Thyroid gland (tissue), 4 donors: Measurements from ENCODE around the gene MYH10.

ENCODE experiments used
- POLR2A ChIP-seq, 2 donors: fragments of 450-650 bp; IDR thresholded peaks; one replicate each; pipeline ENCODE4 v1.6.1; 2017; ENCODE audit warnings: antibody characterized with exemption in 2 of 2, mild to moderate bottlenecking in 2 of 2, moderate library complexity in 1 of 2
- TF ChIP-seq, protein P1 (sequence below), 6 experiments: fragments of 200-600 bp in 3 of 6; fragments of 450-650 bp in 3 of 6; sonication (generic) in 3 of 6; IDR thresholded peaks; one replicate each; pipeline ENCODE4 v1.5.1; 2016 to 2019; ENCODE audit warnings: antibody characterized with exemption in 6 of 6, mild to moderate bottlenecking in 2 of 6, inconsistent platforms in 1 of 6, moderate library complexity in 1 of 6

DNA sequence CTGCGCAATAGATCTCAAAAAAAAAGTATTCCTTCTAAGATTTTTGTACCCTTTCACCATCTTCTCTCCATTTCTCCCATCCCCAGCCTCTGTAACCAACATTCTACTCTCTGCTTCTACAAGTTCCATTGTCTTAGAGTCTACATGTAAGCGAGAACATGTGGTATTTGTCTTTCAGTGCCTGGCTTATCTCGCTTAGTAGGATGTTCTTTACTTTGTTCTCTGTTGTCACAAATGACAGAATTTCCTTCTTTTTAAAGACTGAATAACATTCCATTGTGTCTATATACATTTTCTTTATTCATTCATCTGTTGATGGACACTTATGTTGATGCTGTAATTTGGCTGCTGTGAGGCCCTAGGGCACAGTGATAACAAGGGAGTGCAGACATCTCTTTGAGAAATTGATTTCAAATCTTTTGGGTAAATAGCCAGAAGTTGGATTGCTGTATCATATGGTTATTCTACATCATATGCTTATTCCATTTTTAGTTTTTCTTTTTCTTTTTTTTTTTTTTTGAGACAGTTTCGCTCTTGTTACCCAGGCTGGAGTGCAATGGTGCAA lies 37.7 kb upstream of the MYH10 start:
- no peak for TF ChIP-seq POLR2A (IDR thresholded peaks at IDR 0.05)
- TF ChIP-seq, protein P1, sequence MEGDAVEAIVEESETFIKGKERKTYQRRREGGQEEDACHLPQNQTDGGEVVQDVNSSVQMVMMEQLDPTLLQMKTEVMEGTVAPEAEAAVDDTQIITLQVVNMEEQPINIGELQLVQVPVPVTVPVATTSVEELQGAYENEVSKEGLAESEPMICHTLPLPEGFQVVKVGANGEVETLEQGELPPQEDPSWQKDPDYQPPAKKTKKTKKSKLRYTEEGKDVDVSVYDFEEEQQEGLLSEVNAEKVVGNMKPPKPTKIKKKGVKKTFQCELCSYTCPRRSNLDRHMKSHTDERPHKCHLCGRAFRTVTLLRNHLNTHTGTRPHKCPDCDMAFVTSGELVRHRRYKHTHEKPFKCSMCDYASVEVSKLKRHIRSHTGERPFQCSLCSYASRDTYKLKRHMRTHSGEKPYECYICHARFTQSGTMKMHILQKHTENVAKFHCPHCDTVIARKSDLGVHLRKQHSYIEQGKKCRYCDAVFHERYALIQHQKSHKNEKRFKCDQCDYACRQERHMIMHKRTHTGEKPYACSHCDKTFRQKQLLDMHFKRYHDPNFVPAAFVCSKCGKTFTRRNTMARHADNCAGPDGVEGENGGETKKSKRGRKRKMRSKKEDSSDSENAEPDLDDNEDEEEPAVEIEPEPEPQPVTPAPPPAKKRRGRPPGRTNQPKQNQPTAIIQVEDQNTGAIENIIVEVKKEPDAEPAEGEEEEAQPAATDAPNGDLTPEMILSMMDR (IDR thresholded peaks at IDR 0.05), result no peak
